ENCODE data around the gene WDFY3. TPM values are rescaled to one million over a fixed set of nuclear protein-coding genes. Genes with fewer than 3 reads are reported as not detected.
A peak's percentile ranks its signal among the peaks of the same experiment; 100 is the strongest.

WDFY3 gene
- polyA plus RNA-seq, 2 of the 4 experiments (the other 2 are of a cell fraction), result 6.6 to 25.1 TPM

- TF ChIP-seq ZC3H11A (IDR thresholded peaks at IDR 0.05) (no peak), EP300 (IDR thresholded peaks at IDR 0.05) (no peak), REST (IDR thresholded peaks at IDR 0.05) (no peak), EHMT2 (IDR thresholded peaks at IDR 0.05; ENCODE audit: low read depth) (no peak), ZFP36 (IDR thresholded peaks at IDR 0.05; ENCODE audit: borderline replicate concordance, partially characterized antibody) (no peak)
These were observed 2.4 kb upstream of the WDFY3 start (continued) for GRCh38 chr4:84968925-84969324.

GRCh38 chr4:84967243-84967690 lies 777 bp upstream of the WDFY3 start:
- FAIRE-seq, result no peak
- TF ChIP-seq MAX (IDR thresholded peaks at IDR 0.05) (0 out of 2 replicates have a peak, but pooled peaks have one; percentile 18), CHD4 (IDR thresholded peaks at IDR 0.05; ENCODE audit: borderline replicate concordance) (no peak), MAFK (IDR thresholded peaks at IDR 0.05; ENCODE audit: partially characterized antibody) (peak; percentile 71), JUN (IDR thresholded peaks at IDR 0.05) (no peak), POLR2AphosphoS2 (conservative IDR thresholded peaks at IDR 0.05; ENCODE audit: low read length) (no peak), FOSB (CRISPR knock-in tag; IDR thresholded peaks at IDR 0.05) (no peak), NFE2L2 (conservative IDR thresholded peaks at IDR 0.05; ENCODE audit: low read length) (no peak), HOXB5 (CRISPR knock-in tag; IDR thresholded peaks at IDR 0.05) (no peak)
- Histone ChIP-seq H3K4me2 (peak overlapping the region; percentile 79), H3K4me3 (peak overlapping the region; percentile 91), H3K9me3 (no peaks in the 10 kb centered on the region), H3K27ac (peak overlapping the region; percentile 92 to 98), H3K4me1 (peaks cover 19% of the 10 kb centered on the region; the same call in 2 of the 3 replicates)
- CTCF ChIA-PET, result interaction anchor here (1.5 to 2.5 kb wide), 2 partner anchors 121 to 217 kb away, joined by 3 to 13 read pairs; no protein-coding TSS in a partner anchor
- POLR2A ChIA-PET, result interaction anchor here (1.1 kb wide), 2 partner anchors 15 to 389 kb away, joined by 3 to 5 read pairs; no protein-coding TSS in a partner anchor
- 3% methylated on average over 7 of the region's 7 CpGs for WGBS (ENCODE audit: missing lambda C conversion rate)
- DNase-seq (ENCODE audit: low read depth in 1 of 2, low spot score in 1 of 2), result no peak
- ATAC-seq, result peak in 1 of 2 experiments; percentile 5; a peak in 3 of 6 replicates

- CTCF ChIA-PET, result interaction anchor here (0.6 to 2.5 kb wide), 6 partner anchors 12 to 271 kb away, joined by 3 to 13 read pairs (median 3); no protein-coding TSS in a partner anchor
- WGBS (ENCODE audit: missing lambda C conversion rate), result 0% methylated on average over 8 of the region's 98 CpGs
- Histone ChIP-seq H3K27ac (peak overlapping the region; percentile 92 to 98), H3K4me2 (peak overlapping the region; percentile 83), H3K4me1 (peaks cover 21% of the 10 kb centered on the region; the same call in 2 of the 3 replicates), H3K4me3 (peak overlapping the region; percentile 91), H3K9me3 (no peaks in the 10 kb centered on the region)
- POLR2A ChIA-PET, result interaction anchor here (0.8 to 1.2 kb wide), 4 partner anchors 14 to 387 kb away, joined by 3 to 5 read pairs (median 3); no protein-coding TSS in a partner anchor
- TF ChIP-seq ELK1 (IDR thresholded peaks at IDR 0.05; ENCODE audit: low read depth, low read length), result no peak
- TF ChIP-seq TFCP2L1 (CRISPR knock-in tag; IDR thresholded peaks at IDR 0.05), result no peak
- TF ChIP-seq PHF8 (IDR thresholded peaks at IDR 0.05; ENCODE audit: borderline replicate concordance, low read depth), result peak; percentile 31; the same call in 1 of the 2 replicates
- TF ChIP-seq SMC3 (IDR thresholded peaks at IDR 0.05), result 0 out of 3 replicates have a peak, but pooled peaks have one; percentile 5
- FAIRE-seq, result no peak
- peak; percentile 63 to 79 for ATAC-seq
- peak; percentile 27 to 31 for DNase-seq (ENCODE audit: low read depth in 1 of 2, low spot score in 1 of 2)
These were observed 723 bp downstream of the WDFY3 start for GRCh38 chr4:84965553-84966381.
